HCT116 (cell line): Measurements from ENCODE around the gene TSC2. TPM values are rescaled to one million over a fixed set of nuclear protein-coding genes. Genes with fewer than 3 reads are reported as not detected.
A peak's percentile ranks its signal among the peaks of the same experiment; 100 is the strongest.

Experiments used
- ATAC-seq: fragments of 200-7000 bp; cut with Tn5 transposase; 2 replicates; pipeline ENCODE4 v1.9.1; 2020; ENCODE audit warnings: mild to moderate bottlenecking, moderate library complexity
- BruUV-seq: library from RNA; stranded (reverse); fragments of 400-500 nt; replicated peaks from 2 replicates; lab custom pipeline; 2021; lab: Mats Ljungman, UMichigan
- CTCF ChIA-PET: fragments of 300-600 bp; sonication (Branson Sonifier 250); formaldehyde crosslinking; loops from one replicate; lab custom pipeline; 2021; ENCODE audit warnings: antibody characterized with exemption; lab: Charles Lee
- POLR2A ChIA-PET: fragments of 300-600, 350-600 bp; sonication (Branson Sonifier 250); formaldehyde crosslinking; loops from one replicate; lab custom pipeline; 2021; ENCODE audit warnings: antibody characterized with exemption; lab: Charles Lee
- RAD21 ChIA-PET, 2 experiments: fragments of 300-600 bp; sonication (Branson Sonifier 250); formaldehyde crosslinking; loops; one replicate each; lab custom pipeline; 2023; ENCODE audit warnings: low total read pairs in 2 of 2; ENCODE audit not compliant: uncharacterized antibody in 2 of 2, unreplicated experiment in 2 of 2, low non-redundant PET in 1 of 2; lab: Charles Lee
- DNase-seq: peaks from one replicate; pipeline ENCODE4 v3.0.0-alpha.2; 2010; ENCODE audit warnings: low read depth, low spot score
- H2AFZ ChIP-seq: fragments of 200-600 bp; shearing (Covaris generic), sonication (generic); 2 replicates; pipeline ENCODE4 v1.6.1; 2017; ENCODE audit warnings: low read depth, mixed run types, mixed read lengths, antibody characterized with exemption, low read length; ENCODE audit not compliant: poor library complexity, severe bottlenecking
- H3K27ac ChIP-seq: 2 replicates; pipeline ENCODE4 v1.5.1; 2012; ENCODE audit warnings: low read depth, low read length
- H3K27me3 ChIP-seq: fragments of 200-600 bp; sonication (generic); 2 replicates; pipeline ENCODE4 v1.6.1; 2016; ENCODE audit warnings: mixed run types, low read length, mixed read lengths; ENCODE audit not compliant: insufficient read depth
- H3K36me3 ChIP-seq, 2 experiments: fragments of 200-500 bp in 1 of 2; fragments of 200-600 bp in 1 of 2; sonication (Bioruptor generic) in 1 of 2; sonication (generic) in 1 of 2; 2 replicates each; pipeline versions ENCODE4 v1.5.1 to v1.6.1; 2014 to 2016; ENCODE audit warnings: low read length in 2 of 2, inconsistent platforms in 1 of 2, mixed read lengths in 1 of 2, mixed run types in 1 of 2; ENCODE audit not compliant: insufficient read depth in 2 of 2, control insufficient read depth in 1 of 2
- H3K4me1 ChIP-seq, 2 experiments: fragments of 200-600 bp in 1 of 2; sonication (generic) in 1 of 2; 2 replicates each; pipeline versions ENCODE4 v1.5.1 to v1.6.1; 2012 to 2017; ENCODE audit warnings: low read length in 2 of 2, inconsistent platforms in 1 of 2, mild to moderate bottlenecking in 1 of 2, mixed read lengths in 1 of 2, mixed run types in 1 of 2, moderate library complexity in 1 of 2; ENCODE audit not compliant: insufficient read depth in 2 of 2, control insufficient read depth in 1 of 2
- H3K4me2 ChIP-seq: fragments of 200-600 bp; sonication (generic); 2 replicates; pipeline ENCODE4 v1.6.1; 2017; ENCODE audit warnings: mixed run types, low read length, mixed read lengths
- H3K4me3 ChIP-seq, 2 experiments: fragments of 200-600 bp in 1 of 2; sonication (generic) in 1 of 2; replicated peaks in 1 of 2; 2 replicates each; pipeline ENCODE4 v1.5.1; 2011 to 2016; ENCODE audit warnings: low read length in 2 of 2, control low read depth in 1 of 2, low read depth in 1 of 2, mild to moderate bottlenecking in 1 of 2, mixed read lengths in 1 of 2, mixed run types in 1 of 2
- H3K79me2 ChIP-seq: fragments of 200-600 bp; sonication (generic); 2 replicates; pipeline ENCODE4 v1.6.1; 2017; ENCODE audit warnings: mild to moderate bottlenecking, mixed run types, low read length, moderate library complexity, mixed read lengths; ENCODE audit not compliant: insufficient read depth
- H3K9ac ChIP-seq: fragments of 200-600 bp; sonication (generic); 2 replicates; pipeline ENCODE4 v1.6.1; 2016; ENCODE audit warnings: low read length, mixed read lengths
- H3K9me2 ChIP-seq: fragments of 200-600 bp; sonication (generic), shearing (Covaris generic); 2 replicates; pipeline ENCODE4 v1.6.1; 2017; ENCODE audit warnings: mixed run types, mild to moderate bottlenecking, moderate library complexity; ENCODE audit not compliant: insufficient read depth
- H3K9me3 ChIP-seq, 2 experiments: fragments of 200-500 bp in 1 of 2; fragments of 200-600 bp in 1 of 2; sonication (Bioruptor generic) in 1 of 2; sonication (generic) in 1 of 2; 2 replicates each; pipeline ENCODE4 v1.6.1; 2014 to 2017; ENCODE audit warnings: low read length in 2 of 2, mixed read lengths in 2 of 2, inconsistent platforms in 1 of 2, low read depth in 1 of 2, mild to moderate bottlenecking in 1 of 2, mixed run types in 1 of 2, moderate library complexity in 1 of 2; ENCODE audit not compliant: control insufficient read depth in 1 of 2, insufficient read depth in 1 of 2
- H4K20me1 ChIP-seq: fragments of 200-600 bp; sonication (generic), shearing (Covaris generic); 2 replicates; pipeline ENCODE4 v1.6.1; 2017; ENCODE audit warnings: mixed run types, mild to moderate bottlenecking, moderate library complexity; ENCODE audit not compliant: insufficient read depth
- ATF3 ChIP-seq: IDR thresholded peaks from 2 replicates; pipeline ENCODE4 v1.6.1; 2012
- CBX3 ChIP-seq: IDR thresholded peaks from 2 replicates; pipeline ENCODE4 v1.6.1; 2012; ENCODE audit warnings: low read depth
- CTCF ChIP-seq, 3 experiments: fragments of 200-600 bp in 1 of 3; sonication (generic) in 1 of 3; IDR thresholded peaks in 2 of 3; conservative IDR thresholded peaks in 1 of 3; 2 replicates each; pipeline ENCODE4 v1.5.1; 2012 to 2017; ENCODE audit warnings: low read depth in 2 of 3, low read length in 2 of 3, antibody characterized with exemption in 1 of 3, borderline replicate concordance in 1 of 3, control low read depth in 1 of 3, mild to moderate bottlenecking in 1 of 3, mixed read lengths in 1 of 3, mixed run types in 1 of 3, moderate library complexity in 1 of 3; ENCODE audit not compliant: insufficient read depth in 1 of 3
- EGR1 ChIP-seq: IDR thresholded peaks from 2 replicates; pipeline ENCODE4 v1.6.1; 2012; ENCODE audit warnings: low read depth
- EZH2phosphoT487 ChIP-seq: fragments of 200-600 bp; IDR thresholded peaks from 2 replicates; pipeline ENCODE4 v1.6.1; 2018; ENCODE audit warnings: antibody characterized with exemption, borderline replicate concordance
- FOSL1 ChIP-seq: IDR thresholded peaks from 2 replicates; pipeline ENCODE4 v1.6.1; 2012; ENCODE audit warnings: low read depth
- JUND ChIP-seq: IDR thresholded peaks from 2 replicates; pipeline ENCODE4 v1.6.1; 2012
- MAX ChIP-seq: IDR thresholded peaks from 2 replicates; pipeline ENCODE4 v1.6.1; 2012
- POLR2A ChIP-seq: IDR thresholded peaks from 2 replicates; pipeline ENCODE4 v1.7.0; 2011; ENCODE audit warnings: borderline replicate concordance; ENCODE audit not compliant: insufficient read depth, insufficient read length; ENCODE audit errors: extremely low read depth
- RAD21 ChIP-seq: IDR thresholded peaks from 2 replicates; pipeline ENCODE4 v1.6.1; 2012; ENCODE audit warnings: low read depth, mild to moderate bottlenecking
- SIN3A ChIP-seq: IDR thresholded peaks from 2 replicates; pipeline ENCODE4 v1.6.1; 2012; ENCODE audit warnings: low read depth
- SP1 ChIP-seq: IDR thresholded peaks from 2 replicates; pipeline ENCODE4 v1.6.1; 2012; ENCODE audit warnings: low read depth
- TCF7L2 ChIP-seq: IDR thresholded peaks from 2 replicates; pipeline ENCODE4 v1.7.0; 2011; ENCODE audit warnings: borderline replicate concordance, inconsistent platforms; ENCODE audit not compliant: insufficient read depth, insufficient read length; ENCODE audit errors: extremely low read depth
- YY1 ChIP-seq: IDR thresholded peaks from 2 replicates; pipeline ENCODE4 v1.6.1; 2011; ENCODE audit warnings: low read length, low read depth, moderate library complexity, mild to moderate bottlenecking; ENCODE audit not compliant: insufficient replicate concordance; ENCODE audit errors: extremely low read depth
- ZBTB33 ChIP-seq: IDR thresholded peaks from 2 replicates; pipeline ENCODE4 v1.6.1; 2011; ENCODE audit warnings: mild to moderate bottlenecking, low read length, moderate library complexity; ENCODE audit not compliant: insufficient replicate concordance; ENCODE audit errors: extremely low read depth
- ZFX ChIP-seq: fragments of 450-650 bp; IDR thresholded peaks from 2 replicates; pipeline ENCODE4 v1.6.1; 2017
- ZNF274 ChIP-seq: fragments of 200-500 bp; sonication (Bioruptor generic); IDR thresholded peaks from 2 replicates; pipeline ENCODE4 v1.6.1; 2014; ENCODE audit warnings: mild to moderate bottlenecking, low read depth, low read length, inconsistent platforms
- intact Hi-C: fragments of 100-400 bp; cut with micrococcal nuclease; formaldehyde crosslinking; loops from 2 replicates; pipeline ENCODE4 v1.10.0; 2022
- total RNA-seq: library from RNA; stranded (reverse); gene quantifications from one replicate; pipeline ENCODE4 v1.2.1, GENCODE V29; 2021; ENCODE audit not compliant: unreplicated experiment

Gene TSC2
- total RNA-seq, 1 experiment from 2014 or later: 74.1 TPM

GRCh38 chr16:1998360-1998835 is 49.4 kb upstream of the TSC2 start:
- peaks cover 25 to 50% of the 10 kb centered on the region in 2 experiments; a peak in 3 of 4 replicates for H3K36me3 ChIP-seq
- ChIA-PET CTCF (interaction anchor here (0.6 kb wide), 1 partner anchor 142 kb away, joined by 3 read pairs; no protein-coding TSS in a partner anchor), POLR2A (interaction anchor here (1.8 kb wide), 1 partner anchor 10 kb away, joined by 3 read pairs; no protein-coding TSS in a partner anchor), RAD21 (no interaction called here)
- H4K20me1 ChIP-seq: no peaks in the 10 kb centered on the region
- H3K27ac ChIP-seq: no peak overlapping the region
- no peak overlapping the region for H3K4me3 ChIP-seq
- no peak for DNase-seq
- no peak overlapping the region for H2AFZ ChIP-seq
- H3K9me3 ChIP-seq: no peaks in the 10 kb centered on the region
- H3K9me2 ChIP-seq: no peaks in the 10 kb centered on the region
- H3K79me2 ChIP-seq: peaks cover 23% of the 10 kb centered on the region
- intact Hi-C loops: no loop called here
- TF ChIP-seq MAX (no peak), FOSL1 (no peak), CTCF (IDR thresholded peaks at IDR 0.05 in 2 of 3, conservative IDR thresholded peaks at IDR 0.05 in 1 of 3; ENCODE audit: borderline replicate concordance in 1 of 3, insufficient read depth in 1 of 3, low read depth in 2 of 3, low read length in 2 of 3) (no peak), POLR2A (no peak), ZBTB33 (no peak), EZH2phosphoT487 (no peak), JUND (no peak), TCF7L2 (no peak), YY1 (no peak), RAD21 (no peak), SP1 (no peak), CBX3 (no peak), ZNF274 (no peak), ATF3 (no peak), EGR1 (no peak), SIN3A (no peak), ZFX (no peak)
- no peak overlapping the region for H3K4me2 ChIP-seq
- H3K9ac ChIP-seq: no peak overlapping the region
- no peak for ATAC-seq
- TSS peak; percentile 31 for BruUV-seq
- peaks cover 0 to 8% of the 10 kb centered on the region in 2 experiments; a peak in 2 of 4 replicates for H3K4me1 ChIP-seq
- no peaks in the 10 kb centered on the region for H3K27me3 ChIP-seq
